Measurements from ENCODE around the gene NAV2.

NAV2 gene

GRCh38 chr11:19747634-19748033 is 35.0 kb downstream of the NAV2 start:
- no peak for DNase-seq

- DNase-seq: no peak
Measured at GRCh38 chr11:19751055-19751454, 38.4 kb downstream of the NAV2 start.

- DNase-seq: no peak
Measured at GRCh38 chr11:19753451-19754106, 40.9 kb downstream of the NAV2 start.

- no peak for DNase-seq
Measured at GRCh38 chr11:19756675-19757475, 44.2 kb downstream of the NAV2 start.

- DNase-seq: no peak
Measured at GRCh38 chr11:19759389-19759788, 46.8 kb downstream of the NAV2 start.

- no peak for DNase-seq
Measured at GRCh38 chr11:19762266-19762665, 49.6 kb downstream of the NAV2 start.

GRCh38 chr11:19763330-19763729 is 50.7 kb downstream of the NAV2 start:
- DNase-seq: no peak

GRCh38 chr11:19766206-19766605 is 53.6 kb downstream of the NAV2 start:
- no peak for DNase-seq

- DNase-seq: no peak
Measured at GRCh38 chr11:19766810-19767209, 54.2 kb downstream of the NAV2 start.

- DNase-seq: no peak
Measured at GRCh38 chr11:19767627-19768151, 55.1 kb downstream of the NAV2 start.

- DNase-seq: no peak
Measured at GRCh38 chr11:19768197-19768596, 55.6 kb downstream of the NAV2 start.

GRCh38 chr11:19768815-19769214 is 56.2 kb downstream of the NAV2 start:
- no peak for DNase-seq

- no peak for DNase-seq
Measured at GRCh38 chr11:19769820-19770219, 57.2 kb downstream of the NAV2 start.

- no peak for DNase-seq
Measured at GRCh38 chr11:19770277-19770676, 57.6 kb downstream of the NAV2 start.

- no peak for DNase-seq
Measured at GRCh38 chr11:19771463-19771862, 58.8 kb downstream of the NAV2 start.

GRCh38 chr11:19772480-19772879 is 59.8 kb downstream of the NAV2 start:
- no peak for DNase-seq

- no peak for DNase-seq
Measured at GRCh38 chr11:19774329-19774728, 61.7 kb downstream of the NAV2 start.

- DNase-seq: no peak
Measured at GRCh38 chr11:19774817-19775580, 62.4 kb downstream of the NAV2 start.

- no peak for DNase-seq
Measured at GRCh38 chr11:19775622-19776021, 63.0 kb downstream of the NAV2 start.

- DNase-seq: no peak
Measured at GRCh38 chr11:19777039-19777376, 64.4 kb downstream of the NAV2 start.

GRCh38 chr11:19777377-19778102 is 64.9 kb downstream of the NAV2 start:
- DNase-seq: no peak

GRCh38 chr11:19779740-19780139 is 67.1 kb downstream of the NAV2 start:
- no peak for DNase-seq

GRCh38 chr11:19781351-19781750 is 68.7 kb downstream of the NAV2 start:
- DNase-seq: no peak
